Thyroid gland (tissue), 4 donors: Measurements from ENCODE around the gene HSPB6.

ENCODE experiments used
- CTCF ChIP-seq, 6 experiments: fragments of 200-600 bp in 3 of 6; fragments of 450-650 bp in 3 of 6; sonication (generic) in 3 of 6; IDR thresholded peaks; one replicate each; pipeline ENCODE4 v1.5.1; 2016 to 2019; ENCODE audit warnings: antibody characterized with exemption in 6 of 6, mild to moderate bottlenecking in 2 of 6, inconsistent platforms in 1 of 6, moderate library complexity in 1 of 6
- POLR2A ChIP-seq, 2 donors: fragments of 450-650 bp; IDR thresholded peaks; one replicate each; pipeline ENCODE4 v1.6.1; 2017; ENCODE audit warnings: antibody characterized with exemption in 2 of 2, mild to moderate bottlenecking in 2 of 2, moderate library complexity in 1 of 2

GRCh38 chr19:35797663-35798062 lies 40.8 kb upstream of the HSPB6 start:
- TF ChIP-seq CTCF (IDR thresholded peaks at IDR 0.05) (no peak), POLR2A (IDR thresholded peaks at IDR 0.05) (no peak)
